HG03139 (cell line): Measurements from ENCODE around the gene CASQ1.

Experiments
- ATAC-seq: cut with Tn5 transposase; IDR thresholded peaks from one replicate; pipeline ENCODE4 v1.9.1; 2021; ENCODE audit not compliant: unreplicated experiment

CASQ1 gene

GRCh38 chr1:160224606-160225005 lies 34.2 kb downstream of the CASQ1 start:
- ATAC-seq: no peak

- ATAC-seq: no peak
Observed at GRCh38 chr1:160225345-160225744, 35.0 kb downstream of the CASQ1 start.

- ATAC-seq: no peak
Observed at GRCh38 chr1:160226623-160227022, 36.2 kb downstream of the CASQ1 start.

DNA sequence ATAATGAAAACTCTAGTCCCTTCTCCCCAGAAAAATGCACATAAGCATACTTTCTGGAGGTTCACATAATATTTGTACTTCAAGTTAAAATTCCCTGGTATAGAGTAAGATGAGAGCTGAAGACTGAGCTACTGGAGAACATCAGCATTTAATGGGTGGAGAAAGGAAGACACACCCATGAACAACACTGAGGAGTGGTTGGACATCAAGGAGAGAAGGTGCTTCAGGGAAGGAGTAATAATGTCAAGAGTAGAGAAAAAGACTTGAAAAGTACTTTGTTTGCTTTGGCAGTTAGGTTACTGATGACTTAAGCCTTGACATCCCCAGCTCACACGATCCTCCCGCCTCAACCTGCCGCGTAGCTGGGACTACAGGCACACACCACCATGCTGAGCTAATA lies 36.7 kb downstream of the CASQ1 start:
- ATAC-seq: no peak

DNA sequence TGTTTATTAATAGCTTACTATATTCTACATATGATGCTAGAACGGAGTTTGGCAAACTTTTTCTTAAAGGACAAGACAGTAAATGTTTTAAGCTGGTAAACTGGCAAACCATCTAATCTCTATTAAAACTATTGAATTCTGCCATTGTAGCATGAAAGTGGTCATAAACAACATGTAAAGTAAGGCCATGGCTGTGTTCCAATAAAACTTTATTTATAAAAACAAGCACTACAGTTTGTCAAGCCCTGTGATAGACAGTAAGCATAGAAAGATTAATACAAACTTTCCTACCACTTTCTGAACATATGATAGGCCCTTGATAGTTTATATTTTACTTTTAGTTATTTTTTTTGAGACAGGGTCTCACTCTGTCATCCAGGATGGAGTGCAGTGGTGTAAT lies 37.2 kb downstream of the CASQ1 start:
- no peak for ATAC-seq

GRCh38 chr1:160228431-160228830 lies 38.1 kb downstream of the CASQ1 start:
- no peak for ATAC-seq

DNA sequence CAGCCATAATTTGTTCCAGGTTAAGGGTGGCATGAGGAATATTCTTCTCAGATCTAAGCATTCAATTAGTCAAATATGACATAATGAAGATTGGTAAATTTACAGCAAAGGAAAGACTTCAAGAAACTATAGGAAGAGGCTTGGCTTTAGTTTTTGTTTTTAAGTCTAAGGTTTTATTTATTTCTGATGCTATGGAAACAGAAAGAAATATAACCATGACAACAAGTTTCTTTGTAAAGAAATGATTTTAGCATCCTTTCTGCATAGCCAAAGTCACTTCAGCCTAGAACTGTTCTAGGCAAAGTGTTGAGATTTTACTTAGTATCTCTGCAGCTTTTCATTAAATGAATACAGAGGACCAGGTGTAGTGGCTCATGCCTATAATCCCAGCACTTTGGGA lies 42.5 kb downstream of the CASQ1 start:
- ATAC-seq: no peak

DNA sequence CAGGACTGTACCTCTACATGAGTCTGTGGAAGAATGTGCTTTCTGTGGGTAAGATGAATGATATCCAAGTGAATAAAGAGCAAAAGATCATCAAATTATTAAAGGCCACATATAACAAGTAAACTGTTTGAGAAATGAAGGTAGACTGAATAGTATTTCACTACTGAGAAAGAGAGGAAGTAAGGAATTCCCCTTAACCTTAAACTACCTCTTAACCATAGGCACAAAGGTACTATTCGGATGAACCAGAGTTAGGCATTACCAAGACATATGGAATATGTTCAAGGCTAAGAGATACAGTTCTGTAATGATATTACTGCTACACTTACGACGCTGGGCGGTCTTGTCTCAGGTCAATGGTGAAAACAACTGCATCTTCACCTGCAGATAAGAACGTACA lies 46.4 kb downstream of the CASQ1 start:
- ATAC-seq: no peak

GRCh38 chr1:160237558-160237957 lies 47.2 kb downstream of the CASQ1 start:
- ATAC-seq: no peak

GRCh38 chr1:160238408-160238807 lies 48.0 kb downstream of the CASQ1 start:
- no peak for ATAC-seq

DNA sequence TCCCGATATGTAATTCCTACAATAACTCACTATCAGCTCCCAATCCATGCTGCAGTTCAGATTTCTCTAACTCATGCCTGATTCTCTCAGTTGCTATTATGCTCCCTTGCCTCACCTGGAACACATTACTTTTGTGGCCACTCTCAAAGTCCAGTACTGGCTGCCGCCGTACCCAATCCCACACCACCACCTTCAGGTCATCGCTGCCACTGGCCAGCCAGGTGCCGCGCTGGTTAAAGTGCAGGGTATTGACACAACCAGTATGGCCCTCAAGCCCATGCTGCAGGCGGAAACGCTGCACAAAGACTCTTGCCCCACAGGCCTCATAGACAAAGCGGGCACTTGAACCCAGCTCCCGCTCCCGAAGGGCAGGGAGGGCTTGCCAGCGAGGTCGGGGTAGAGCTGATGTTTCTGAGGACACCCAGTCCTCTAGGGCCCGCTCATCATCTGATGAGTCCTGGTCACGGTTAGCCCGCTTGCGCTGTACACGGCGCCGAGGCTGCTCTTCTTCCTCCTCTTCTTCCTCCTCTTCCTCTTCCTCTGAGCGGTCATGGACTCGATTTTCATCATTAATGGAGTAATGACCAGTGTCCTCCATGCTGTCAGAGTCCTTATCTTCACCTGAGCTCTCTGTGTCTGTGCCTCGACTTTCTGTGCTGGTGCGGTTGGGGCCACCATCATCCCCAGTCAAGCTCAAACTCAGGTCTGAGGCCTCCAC lies 49.4 kb downstream of the CASQ1 start:
- no peak for ATAC-seq

GRCh38 chr1:160243767-160244166 lies 53.4 kb downstream of the CASQ1 start:
- ATAC-seq: no peak

DNA sequence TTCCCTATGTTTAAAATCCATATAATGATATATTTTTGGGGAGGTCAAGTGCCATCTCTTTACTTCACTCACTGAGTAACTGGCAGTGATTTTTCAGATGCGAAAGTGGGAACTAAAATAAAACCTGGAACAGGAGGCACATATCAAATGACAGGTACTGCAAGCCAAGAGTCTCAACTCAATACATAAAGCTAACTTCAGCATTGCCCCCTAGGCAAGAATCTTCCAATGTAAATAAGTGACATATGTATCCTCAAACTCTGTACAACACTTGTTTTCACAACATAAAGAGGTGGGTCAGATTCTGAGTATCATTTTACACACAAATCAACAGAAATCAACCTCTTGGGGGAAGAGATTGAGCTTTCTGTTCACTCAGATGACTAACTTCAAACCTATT lies 53.8 kb downstream of the CASQ1 start:
- ATAC-seq: no peak

- ATAC-seq: no peak
Observed at GRCh38 chr1:160245434-160245833, 55.1 kb downstream of the CASQ1 start.

GRCh38 chr1:160247053-160247452 lies 56.7 kb downstream of the CASQ1 start:
- no peak for ATAC-seq

DNA sequence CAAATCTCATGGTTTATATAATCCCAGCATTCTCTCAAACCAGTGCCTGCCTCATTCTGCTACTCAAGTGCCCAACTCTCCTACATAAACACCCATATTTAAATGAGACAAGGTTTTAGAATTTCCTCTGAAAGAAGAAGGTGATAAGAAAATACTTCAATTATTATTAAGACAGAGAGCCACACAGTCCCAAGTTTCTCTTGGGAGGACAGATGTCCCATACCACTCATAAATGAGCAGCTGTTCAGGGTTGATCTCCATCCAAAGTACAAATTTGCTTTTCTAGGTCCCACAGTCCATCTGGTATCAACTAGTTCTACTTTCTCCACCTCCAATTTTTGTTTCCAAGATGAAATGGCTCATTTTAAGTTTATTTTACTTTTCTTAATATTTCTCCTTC lies 60.6 kb downstream of the CASQ1 start:
- ATAC-seq: no peak
